Immature natural killer cell (primary cell): ENCODE measurements around the gene DDI1. TPM values are rescaled to one million over a fixed set of nuclear protein-coding genes. Genes with fewer than 3 reads are reported as not detected.
"Not testable (repeated sequence)": the region's sequence is repeated elsewhere in the genome, so short reads cannot be mapped to it uniquely, and the experiment has no call there.

Source experiments
- DNase-seq, 3 donors: peaks; one replicate each; pipeline ENCODE4 v3.0.0; 2022; ENCODE audit warnings: mixed read lengths in 1 of 3
- H3K27ac Mint-ChIP-seq, 6 donors: one replicate each; pipeline ENCODE4 v1.8.0; 2020; ENCODE audit warnings: mixed read lengths in 6 of 6, mild to moderate bottlenecking in 5 of 6, inconsistent platforms in 4 of 6, moderate library complexity in 3 of 6
- H3K27me3 Mint-ChIP-seq, 3 donors: one replicate each; pipeline ENCODE4 v1.8.0; 2020 to 2021; ENCODE audit warnings: low read depth in 3 of 3, mild to moderate bottlenecking in 3 of 3, mixed read lengths in 3 of 3, moderate library complexity in 3 of 3, inconsistent platforms in 1 of 3
- H3K36me3 Mint-ChIP-seq, 3 donors: one replicate each; pipeline ENCODE4 v1.8.0; 2020; ENCODE audit warnings: mixed read lengths in 3 of 3, inconsistent platforms in 2 of 3, mild to moderate bottlenecking in 2 of 3
- H3K4me1 Mint-ChIP-seq, 2 donors: one replicate each; pipeline ENCODE4 v1.8.0; 2020; ENCODE audit warnings: inconsistent platforms in 2 of 2, mild to moderate bottlenecking in 2 of 2, mixed read lengths in 2 of 2, moderate library complexity in 1 of 2
- H3K4me3 Mint-ChIP-seq, 5 donors: one replicate each; pipeline ENCODE4 v1.8.0; 2020; ENCODE audit warnings: mild to moderate bottlenecking in 5 of 5, mixed read lengths in 5 of 5, inconsistent platforms in 3 of 5, moderate library complexity in 3 of 5
- H3K9me3 Mint-ChIP-seq, 6 donors: one replicate each; pipeline ENCODE4 v1.8.0; 2020; ENCODE audit warnings: mild to moderate bottlenecking in 6 of 6, mixed read lengths in 6 of 6, inconsistent platforms in 4 of 6, moderate library complexity in 3 of 6
- polyA plus RNA-seq, 3 donors: library from polyadenylated mRNA; unstranded; fragments of 300-500 nt; fragmentation: Illumina TruSeq; gene quantifications; one replicate each; pipeline ENCODE4 v1.2.3, GENCODE V29; 2021

The DDI1 gene
- polyA plus RNA-seq, 3 donors from 2014 or later = 0.11 to 0.17 TPM; not detected in 1

DNA sequence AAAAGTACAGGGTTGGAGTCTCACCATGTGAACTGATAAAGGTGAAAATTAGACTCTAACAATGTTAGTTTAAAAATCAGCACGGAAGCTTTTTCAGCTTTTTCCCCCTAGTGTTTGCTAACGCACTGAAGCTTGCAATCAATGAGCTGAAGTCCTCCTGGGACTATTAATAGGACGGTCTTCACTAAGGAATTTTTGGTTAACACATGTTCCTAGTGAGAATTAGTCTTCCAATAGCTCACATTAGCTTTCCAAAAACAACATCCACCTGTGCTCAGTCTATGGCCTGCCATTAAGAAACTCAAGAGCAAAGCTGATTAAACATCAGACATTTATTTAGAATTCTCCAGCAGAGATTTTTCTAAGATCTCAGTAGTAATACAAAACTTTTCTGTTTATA lies 26.7 kb upstream of the DDI1 start:
- Mint-ChIP-seq H3K4me1 (peaks cover 13 to 49% of the 10 kb centered on the region in 2 donors), H3K27ac (no peak overlapping the region), H3K4me3 (no peak overlapping the region), H3K36me3 (peaks cover 0 to 13% (median 0%) of the 10 kb centered on the region in 3 donors), H3K27me3 (no peaks in the 10 kb centered on the region), H3K9me3 (no peaks in the 10 kb centered on the region)
- DNase-seq = no peak

DNA sequence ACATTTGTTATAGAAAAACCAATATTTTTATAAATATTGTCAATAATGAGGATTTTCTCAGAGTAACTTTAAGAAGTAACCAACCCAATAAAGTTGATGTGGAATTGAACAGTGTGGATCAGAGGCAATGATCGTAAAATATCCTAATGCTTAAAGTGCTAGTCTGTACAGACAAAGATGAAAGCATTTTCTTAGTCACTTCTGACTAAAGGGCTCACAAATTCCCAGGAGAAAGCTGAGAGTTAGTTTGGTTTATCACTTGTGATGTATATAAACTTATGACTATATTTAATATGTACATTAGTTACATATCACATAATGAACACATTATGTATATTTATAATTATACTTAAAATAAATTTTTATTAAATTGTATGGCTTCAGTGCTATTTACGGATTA lies 25.4 kb upstream of the DDI1 start:
- Mint-ChIP-seq H3K4me3 (no peak overlapping the region), H3K27me3 (no peaks in the 10 kb centered on the region), H3K9me3 (no peaks in the 10 kb centered on the region), H3K36me3 (peaks cover 0 to 13% (median 0%) of the 10 kb centered on the region in 3 donors), H3K4me1 (peaks cover 24 to 62% of the 10 kb centered on the region in 2 donors), H3K27ac (no peak overlapping the region)
- no peak for DNase-seq

DNA sequence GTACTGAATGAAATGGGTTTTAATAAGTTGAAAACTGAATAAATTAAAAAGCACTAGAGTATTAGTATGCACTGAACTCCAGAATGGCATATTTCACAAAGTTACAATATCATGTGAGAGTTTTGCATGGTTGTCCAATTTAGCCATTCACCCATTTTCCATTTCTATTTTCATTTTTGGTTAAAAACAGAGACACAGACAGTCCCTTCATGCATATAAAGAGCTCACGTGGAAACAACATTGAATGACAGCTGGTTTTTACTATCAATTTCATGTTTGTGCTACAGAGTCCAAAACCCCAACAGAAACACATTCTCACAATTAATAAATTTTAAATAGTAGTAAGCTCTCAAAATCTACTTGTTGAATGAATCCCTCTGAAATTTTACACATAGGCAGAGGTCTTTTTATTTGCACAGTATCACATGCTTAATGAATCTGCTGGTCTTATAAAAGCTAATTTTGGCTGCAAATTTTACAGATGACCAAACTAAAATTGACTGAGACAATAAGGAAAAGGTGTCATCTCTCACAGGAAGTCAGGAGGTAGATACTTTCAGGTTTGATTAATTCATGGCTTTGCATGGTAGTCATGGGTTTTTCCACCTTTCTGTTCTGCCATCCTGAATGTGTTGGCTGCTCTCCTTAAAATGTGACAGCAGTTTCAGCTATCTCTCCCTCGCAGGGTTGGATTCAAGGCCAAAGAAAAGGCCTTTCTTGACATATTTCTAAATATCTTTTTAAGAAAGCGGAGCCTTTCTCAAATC lies 20.6 kb upstream of the DDI1 start:
- Mint-ChIP-seq H3K9me3 (no peaks in the 10 kb centered on the region), H3K4me3 (peak overlapping the region in 1 of 5 donors; percentile 19), H3K27me3 (peaks cover 0 to 2% (median 0%) of the 10 kb centered on the region in 3 donors), H3K27ac (peak overlapping the region in 5 of 6 donors; percentile 28 to 73 (median 48)), H3K4me1 (peaks cover 41 to 82% of the 10 kb centered on the region in 2 donors), H3K36me3 (peaks cover 0 to 13% (median 0%) of the 10 kb centered on the region in 3 donors)
- DNase-seq = peak in 1 of 3 donors; percentile 5

DNA sequence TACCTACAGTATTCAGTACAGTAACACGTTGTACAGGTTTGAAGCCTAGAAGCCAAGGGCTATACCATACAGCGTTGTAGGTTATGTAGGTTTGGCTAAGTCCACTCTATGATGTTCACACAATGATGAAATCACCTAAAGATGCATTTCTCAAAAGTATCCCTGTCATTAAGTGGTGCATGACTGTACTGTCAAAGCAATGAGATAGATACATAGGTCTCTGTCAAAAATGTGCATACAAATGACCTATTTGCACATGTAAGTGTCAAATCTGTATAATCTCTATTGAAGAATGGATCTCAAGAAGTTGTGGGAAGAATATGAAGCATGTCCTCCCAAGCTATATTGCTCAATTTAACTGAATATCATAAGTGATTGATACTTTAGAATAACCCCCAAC lies 11.9 kb upstream of the DDI1 start:
- Mint-ChIP-seq H3K36me3 (no peaks in the 10 kb centered on the region), H3K27ac (no peak overlapping the region), H3K4me1 (peaks cover 10 to 28% of the 10 kb centered on the region in 2 donors), H3K4me3 (no peak overlapping the region), H3K9me3 (no peaks in the 10 kb centered on the region), H3K27me3 (no peaks in the 10 kb centered on the region)
- no peak for DNase-seq

DNA sequence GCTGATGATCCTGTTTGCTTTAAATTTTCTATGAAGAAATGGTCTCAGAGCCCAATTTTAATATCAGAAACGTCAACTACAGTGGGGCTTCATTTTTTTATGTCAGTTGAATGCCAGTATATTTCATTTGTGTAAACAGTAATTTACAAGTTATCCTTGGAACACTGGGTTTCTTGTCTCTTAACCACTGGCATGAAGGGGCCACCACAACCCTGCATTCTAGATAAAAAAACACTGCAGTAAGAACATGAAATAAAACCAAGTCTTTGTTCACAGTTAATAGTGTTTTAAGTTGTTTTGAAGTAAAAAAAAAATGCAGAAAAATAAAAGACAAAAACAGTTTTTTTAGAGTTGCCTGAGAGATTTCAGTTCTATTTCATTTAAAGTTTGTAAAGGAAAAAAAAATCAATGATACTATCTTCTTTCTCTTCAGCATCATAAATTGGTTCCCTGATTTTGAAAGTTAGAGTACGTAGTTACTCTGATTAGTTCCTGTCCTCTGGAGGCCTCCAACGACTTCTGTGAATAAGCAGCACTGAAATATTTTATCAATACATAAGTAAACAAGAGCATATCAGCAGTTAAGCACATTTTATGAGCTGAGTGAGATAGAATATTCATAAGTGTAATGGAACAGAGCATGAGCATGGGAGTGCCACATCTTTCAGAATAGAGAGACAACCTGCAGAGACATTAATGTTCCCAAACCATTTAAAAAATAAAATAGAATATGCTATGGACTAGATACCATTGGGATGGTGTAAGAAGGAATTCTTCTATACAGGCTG lies 7.8 kb upstream of the DDI1 start:
- Mint-ChIP-seq H3K27me3 (no peaks in the 10 kb centered on the region), H3K27ac (peak overlapping the region in 2 of 6 donors; percentile 22 to 34), H3K36me3 (peaks cover 11 to 16% (median 15%) of the 10 kb centered on the region in 3 donors), H3K4me1 (peaks cover 12 to 29% of the 10 kb centered on the region in 2 donors), H3K4me3 (no peak overlapping the region), H3K9me3 (no peaks in the 10 kb centered on the region)
- DNase-seq = no peak

DNA sequence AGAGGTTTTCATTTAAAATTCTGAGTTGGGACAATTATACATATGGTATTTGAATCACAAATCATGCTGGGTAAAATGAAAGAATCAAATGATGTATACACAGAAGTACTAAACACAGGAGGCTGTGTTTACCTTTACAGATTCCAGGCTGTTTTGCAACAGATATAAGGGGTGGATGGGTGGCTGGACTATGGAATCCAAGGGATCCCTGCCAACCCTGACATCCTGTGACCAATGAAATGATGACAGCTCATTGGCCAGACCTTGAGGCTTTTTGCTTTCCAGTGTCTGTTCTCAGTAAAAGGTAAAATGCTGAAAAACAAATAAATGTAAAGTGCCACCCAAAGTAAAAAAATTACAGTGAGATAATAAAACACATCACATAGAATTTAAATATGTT lies 3.3 kb upstream of the DDI1 start:
- Mint-ChIP-seq H3K4me1 (peaks cover 9 to 37% of the 10 kb centered on the region in 2 donors), H3K27me3 (peaks cover 0 to 2% (median 0%) of the 10 kb centered on the region in 3 donors), H3K4me3 (no peak overlapping the region), H3K36me3 (peaks cover 21 to 35% (median 23%) of the 10 kb centered on the region in 3 donors), H3K9me3 (no peaks in the 10 kb centered on the region), H3K27ac (no peak overlapping the region)
- no peak for DNase-seq

DNA sequence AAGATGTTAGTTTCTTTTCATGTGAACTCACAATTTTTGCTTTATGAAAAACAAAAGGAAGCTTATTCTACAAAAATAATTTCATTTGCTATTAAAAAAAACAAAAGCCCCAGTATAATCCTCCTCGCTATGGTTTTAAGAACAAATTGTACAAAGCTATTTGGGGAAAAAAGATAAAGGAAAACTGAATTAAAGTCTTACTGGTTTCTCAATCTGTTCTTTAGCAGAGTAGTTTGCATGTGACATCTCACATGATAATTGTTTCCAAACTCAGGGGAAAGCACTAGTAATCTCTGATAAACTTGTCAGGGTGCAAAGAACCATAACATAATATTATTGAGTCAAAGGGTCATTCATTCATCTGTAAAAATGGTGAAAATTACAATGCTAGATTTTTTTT lies 2.9 kb upstream of the DDI1 start:
- H3K4me1 Mint-ChIP-seq = peaks cover 9 to 33% of the 10 kb centered on the region in 2 donors
- H3K4me3 Mint-ChIP-seq = no peak overlapping the region
- peaks cover 0 to 2% (median 0%) of the 10 kb centered on the region in 3 donors for H3K27me3 Mint-ChIP-seq
- no peak for DNase-seq
- peaks cover 21 to 35% (median 23%) of the 10 kb centered on the region in 3 donors for H3K36me3 Mint-ChIP-seq
- H3K27ac Mint-ChIP-seq = peak overlapping the region in 1 of 6 donors; percentile 19
- H3K9me3 Mint-ChIP-seq = no peaks in the 10 kb centered on the region

DNA sequence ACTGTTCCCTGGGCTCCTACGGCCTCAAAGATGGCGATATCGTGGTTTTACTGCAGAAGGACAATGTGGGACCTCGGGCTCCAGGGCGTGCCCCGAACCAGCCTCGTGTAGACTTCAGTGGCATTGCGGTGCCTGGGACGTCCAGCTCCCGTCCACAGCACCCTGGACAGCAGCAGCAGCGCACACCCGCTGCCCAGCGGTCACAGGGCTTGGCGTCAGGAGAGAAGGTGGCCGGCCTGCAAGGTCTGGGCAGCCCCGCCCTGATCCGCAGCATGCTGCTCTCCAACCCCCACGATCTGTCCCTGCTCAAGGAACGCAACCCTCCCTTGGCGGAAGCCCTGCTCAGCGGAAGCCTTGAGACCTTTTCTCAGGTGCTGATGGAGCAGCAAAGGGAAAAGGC lies 555 bp downstream of the DDI1 start:
- Mint-ChIP-seq H3K27ac (no peak overlapping the region), H3K4me1 (peaks cover 6 to 38% of the 10 kb centered on the region in 2 donors), H3K36me3 (peaks cover 8 to 19% (median 11%) of the 10 kb centered on the region in 3 donors), H3K4me3 (no peak overlapping the region), H3K9me3 (no peaks in the 10 kb centered on the region), H3K27me3 (peaks cover 0 to 2% (median 0%) of the 10 kb centered on the region in 3 donors)
- DNase-seq = no peak

DNA sequence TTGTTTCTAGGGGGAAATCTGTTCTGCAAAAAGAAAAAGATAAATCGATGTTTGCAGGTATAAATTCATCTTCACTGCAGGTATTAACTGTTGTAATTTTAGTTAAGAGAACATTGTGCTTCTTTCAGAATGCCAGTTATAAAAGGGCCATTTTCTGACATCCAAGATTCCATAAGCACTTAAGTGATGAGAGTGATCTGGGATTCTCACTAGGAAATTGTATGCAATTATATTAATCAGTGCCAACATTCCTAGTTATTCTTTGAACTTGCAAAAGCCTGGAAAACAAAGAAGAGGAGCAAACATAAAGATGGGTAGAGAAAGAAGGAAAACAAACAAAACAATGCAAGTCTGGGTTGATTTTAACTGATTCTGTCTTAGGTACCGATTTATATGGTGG lies 5.4 kb downstream of the DDI1 start:
- Mint-ChIP-seq H3K36me3 (peaks cover 8 to 10% (median 8%) of the 10 kb centered on the region in 3 donors), H3K4me1 (peaks cover 12 to 26% of the 10 kb centered on the region in 2 donors), H3K9me3 (no peaks in the 10 kb centered on the region), H3K27ac (peak overlapping the region in 1 of 6 donors; percentile 19), H3K27me3 (peaks cover 0 to under 1% (median 0%) of the 10 kb centered on the region in 3 donors), H3K4me3 (no peak overlapping the region)
- DNase-seq = no peak

DNA sequence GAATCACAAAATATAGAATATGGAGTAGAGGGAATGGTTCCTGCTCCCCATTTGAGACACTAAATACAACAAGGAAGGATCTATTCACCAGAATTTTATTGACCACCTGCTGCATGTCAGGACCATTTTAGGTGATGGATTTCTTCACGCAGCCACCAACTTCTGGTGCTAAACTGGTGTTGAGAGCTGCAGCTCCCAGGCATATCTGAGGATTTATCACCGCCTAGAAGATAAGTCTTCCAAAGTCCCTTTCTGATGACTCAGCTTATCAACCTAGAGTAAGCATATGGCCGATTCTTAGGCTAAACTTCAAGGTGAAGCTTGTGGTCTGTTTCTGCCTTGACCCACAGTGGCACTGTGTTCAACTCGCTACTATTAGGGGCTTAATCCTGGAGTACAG lies 6.7 kb downstream of the DDI1 start:
- H3K36me3 Mint-ChIP-seq = peaks cover 0 to 1% (median 0%) of the 10 kb centered on the region in 3 donors
- DNase-seq = no peak
- H3K9me3 Mint-ChIP-seq = no peaks in the 10 kb centered on the region
- peaks cover 14 to 26% of the 10 kb centered on the region in 2 donors for H3K4me1 Mint-ChIP-seq
- no peaks in the 10 kb centered on the region for H3K27me3 Mint-ChIP-seq
- H3K27ac Mint-ChIP-seq = no peak overlapping the region
- no peak overlapping the region for H3K4me3 Mint-ChIP-seq

DNA sequence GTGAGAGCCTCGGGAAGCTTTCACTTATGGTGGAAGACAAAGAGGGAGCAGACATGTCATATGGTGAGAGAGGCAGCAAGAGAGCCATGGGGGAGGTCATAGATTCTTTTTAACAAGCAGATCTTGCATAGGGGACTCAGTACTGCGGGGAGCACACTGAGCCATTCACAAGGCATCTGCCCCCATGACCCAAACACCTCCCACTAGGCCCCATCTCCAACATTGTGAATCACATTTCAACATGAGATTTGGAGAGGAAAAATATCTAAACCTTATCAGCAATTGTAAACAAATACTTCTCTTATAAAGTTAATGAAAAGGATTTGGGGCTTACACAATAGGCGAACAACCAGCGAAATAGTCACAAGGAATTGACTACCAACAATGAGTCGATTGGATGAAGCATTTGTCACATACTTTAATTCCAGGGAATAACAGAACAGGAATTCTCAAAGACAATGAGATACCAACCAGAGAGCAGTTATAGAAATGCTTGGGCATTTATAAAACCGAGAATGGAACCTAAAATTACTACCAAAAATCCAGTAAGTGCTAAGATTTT lies 7.3 kb downstream of the DDI1 start:
- Mint-ChIP-seq H3K9me3 (no peaks in the 10 kb centered on the region), H3K27me3 (no peaks in the 10 kb centered on the region), H3K27ac (peak overlapping the region in 1 of 6 donors; percentile 42), H3K4me1 (peaks cover 14 to 26% of the 10 kb centered on the region in 2 donors), H3K4me3 (no peak overlapping the region), H3K36me3 (peaks cover 0 to 4% (median 0%) of the 10 kb centered on the region in 3 donors)
- DNase-seq = no peak

DNA sequence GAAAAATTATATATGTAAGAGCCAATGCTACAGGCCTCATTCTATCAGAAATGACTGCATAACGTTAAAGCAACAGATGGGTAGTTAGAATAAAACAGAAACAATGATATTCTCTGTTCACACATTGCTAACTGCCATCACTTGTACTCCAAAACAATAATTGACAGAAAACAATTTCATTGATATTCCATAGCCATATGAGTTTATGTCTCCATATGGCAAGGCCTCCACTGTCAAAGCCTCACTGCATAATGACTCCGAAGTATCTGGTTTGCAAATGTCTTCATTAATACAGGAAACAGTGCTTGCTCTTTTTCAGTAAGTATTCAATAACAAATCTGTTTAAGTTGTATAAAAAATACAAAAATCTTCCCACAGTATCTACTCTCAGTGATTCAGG lies 9.9 kb downstream of the DDI1 start:
- no peak overlapping the region for H3K27ac Mint-ChIP-seq
- no peak overlapping the region for H3K4me3 Mint-ChIP-seq
- DNase-seq = no peak
- H3K9me3 Mint-ChIP-seq = no peaks in the 10 kb centered on the region
- peaks cover 12 to 20% of the 10 kb centered on the region in 2 donors for H3K4me1 Mint-ChIP-seq
- peaks cover 0 to 4% (median 0%) of the 10 kb centered on the region in 3 donors for H3K36me3 Mint-ChIP-seq
- no peaks in the 10 kb centered on the region for H3K27me3 Mint-ChIP-seq

DNA sequence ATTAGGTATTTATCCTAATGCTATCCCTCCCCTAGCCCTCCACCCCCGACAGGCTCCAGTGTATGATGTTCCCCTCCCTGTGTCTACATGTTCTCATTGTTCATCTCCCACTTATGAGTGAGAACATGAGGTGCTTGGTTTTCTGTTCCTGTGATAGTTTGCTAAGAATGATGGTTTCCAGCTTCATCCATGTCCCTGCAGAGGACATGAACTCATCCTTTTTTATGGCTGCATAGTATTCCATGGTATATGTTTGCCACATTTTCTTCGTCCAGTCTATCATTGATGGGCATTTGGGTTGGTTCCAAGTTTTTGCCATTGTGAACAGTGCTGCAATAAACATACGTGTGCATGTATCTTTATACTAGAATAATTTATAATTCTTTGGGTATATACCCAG lies 10.4 kb downstream of the DDI1 start:
- peaks cover 10 to 19% of the 10 kb centered on the region in 2 donors for H3K4me1 Mint-ChIP-seq
- H3K27me3 Mint-ChIP-seq, H3K4me3 Mint-ChIP-seq, H3K27ac Mint-ChIP-seq, H3K9me3 Mint-ChIP-seq, H3K36me3 Mint-ChIP-seq, DNase-seq: not testable (repeated sequence)

DNA sequence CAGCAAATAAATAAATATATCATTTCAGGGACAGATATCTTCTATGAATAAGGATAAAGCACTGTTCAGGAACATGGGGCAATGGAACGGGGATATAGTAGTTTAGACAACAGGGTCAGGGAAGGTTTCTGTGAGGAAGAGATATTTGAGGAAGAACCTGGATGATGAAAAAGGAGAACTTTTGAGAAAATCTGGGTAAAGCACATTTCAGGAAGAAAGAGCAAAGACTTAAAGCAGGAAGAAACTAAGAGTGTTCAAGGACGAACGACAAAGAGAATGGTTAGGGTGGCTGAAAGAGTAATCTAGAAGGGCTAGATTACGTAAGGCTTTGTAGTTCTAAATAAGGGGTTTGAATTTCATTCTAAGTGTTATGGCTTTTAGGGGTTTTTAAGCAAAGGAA lies 12.7 kb downstream of the DDI1 start:
- no peak overlapping the region for H3K27ac Mint-ChIP-seq
- no peak overlapping the region for H3K4me3 Mint-ChIP-seq

More for the DNA sequence above, 12.7 kb downstream of the DDI1 start:
- Mint-ChIP-seq H3K4me1 (peaks cover 7 to 21% of the 10 kb centered on the region in 2 donors), H3K27me3 (no peaks in the 10 kb centered on the region), H3K36me3 (peaks cover 0 to 4% (median 0%) of the 10 kb centered on the region in 3 donors), H3K9me3 (no peaks in the 10 kb centered on the region)
- DNase-seq = no peak
